WI38 (cell line): Measurements from ENCODE around the gene DCDC2C.

Experiments
- H3K4me3 ChIP-seq: 2 replicates; pipeline ENCODE4 v1.5.1; 2011; ENCODE audit warnings: low read depth, mild to moderate bottlenecking, control low read depth, low read length
- TF ChIP-seq, protein P1 (sequence below): IDR thresholded peaks from 2 replicates; pipeline ENCODE4 v1.5.1; 2012; ENCODE audit warnings: low read depth, mild to moderate bottlenecking, control low read depth, low read length

DCDC2C gene

DNA sequence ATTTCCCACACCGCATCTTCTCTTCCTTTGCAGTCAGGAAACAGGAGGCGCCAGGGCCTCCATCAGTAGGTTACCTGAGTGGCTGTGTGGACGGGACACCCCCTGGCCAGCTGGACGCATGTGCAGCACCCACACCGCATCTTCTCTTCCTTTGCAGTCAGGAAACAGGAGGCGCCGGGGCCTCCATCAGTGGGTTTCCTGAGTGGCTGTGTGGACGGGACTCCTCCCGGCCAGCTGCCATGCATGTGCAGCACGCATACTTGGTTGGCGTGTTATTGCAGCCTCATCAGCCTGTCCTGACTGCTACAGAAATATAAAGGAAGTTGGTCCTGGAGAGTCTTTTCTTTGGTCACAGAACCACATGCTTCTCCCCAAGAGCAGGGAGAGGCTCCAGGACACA lies 74.6 kb downstream of the DCDC2C start:
- TF ChIP-seq, protein P1, sequence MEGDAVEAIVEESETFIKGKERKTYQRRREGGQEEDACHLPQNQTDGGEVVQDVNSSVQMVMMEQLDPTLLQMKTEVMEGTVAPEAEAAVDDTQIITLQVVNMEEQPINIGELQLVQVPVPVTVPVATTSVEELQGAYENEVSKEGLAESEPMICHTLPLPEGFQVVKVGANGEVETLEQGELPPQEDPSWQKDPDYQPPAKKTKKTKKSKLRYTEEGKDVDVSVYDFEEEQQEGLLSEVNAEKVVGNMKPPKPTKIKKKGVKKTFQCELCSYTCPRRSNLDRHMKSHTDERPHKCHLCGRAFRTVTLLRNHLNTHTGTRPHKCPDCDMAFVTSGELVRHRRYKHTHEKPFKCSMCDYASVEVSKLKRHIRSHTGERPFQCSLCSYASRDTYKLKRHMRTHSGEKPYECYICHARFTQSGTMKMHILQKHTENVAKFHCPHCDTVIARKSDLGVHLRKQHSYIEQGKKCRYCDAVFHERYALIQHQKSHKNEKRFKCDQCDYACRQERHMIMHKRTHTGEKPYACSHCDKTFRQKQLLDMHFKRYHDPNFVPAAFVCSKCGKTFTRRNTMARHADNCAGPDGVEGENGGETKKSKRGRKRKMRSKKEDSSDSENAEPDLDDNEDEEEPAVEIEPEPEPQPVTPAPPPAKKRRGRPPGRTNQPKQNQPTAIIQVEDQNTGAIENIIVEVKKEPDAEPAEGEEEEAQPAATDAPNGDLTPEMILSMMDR = no peak
- no peak overlapping the region for H3K4me3 ChIP-seq

DNA sequence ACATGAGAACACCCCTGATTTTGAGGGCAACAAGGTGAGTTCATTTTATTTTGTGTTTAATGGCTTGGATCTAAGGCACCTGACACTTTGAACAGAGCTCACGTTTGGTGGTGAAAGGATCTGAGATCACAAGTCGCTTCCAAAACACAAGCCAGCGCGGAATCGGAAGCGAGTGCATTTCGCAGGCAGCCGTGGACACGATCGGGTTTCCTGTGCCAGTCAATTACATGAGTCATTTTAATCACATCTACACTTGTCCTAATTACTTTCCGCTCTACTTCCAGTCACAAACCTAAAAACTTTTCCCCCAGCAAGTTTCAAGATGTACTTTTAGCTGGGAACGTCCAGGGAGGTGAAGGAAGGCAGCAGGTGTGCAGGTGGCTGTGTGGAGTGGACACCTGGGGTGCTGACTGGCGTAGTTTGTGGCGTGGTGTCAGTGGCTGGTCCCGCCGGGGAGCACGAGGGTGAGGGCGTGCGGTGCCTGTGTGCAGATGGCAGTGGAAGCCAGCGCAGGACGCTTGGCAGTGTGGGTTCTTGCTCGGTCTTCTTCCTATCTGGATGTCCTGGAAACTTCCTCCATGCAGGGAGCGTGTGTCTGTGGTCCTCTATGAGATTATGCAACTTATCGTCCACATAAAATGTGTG lies 75.6 kb downstream of the DCDC2C start:
- TF ChIP-seq, protein P1 = no peak
- H3K4me3 ChIP-seq = no peak overlapping the region

DNA sequence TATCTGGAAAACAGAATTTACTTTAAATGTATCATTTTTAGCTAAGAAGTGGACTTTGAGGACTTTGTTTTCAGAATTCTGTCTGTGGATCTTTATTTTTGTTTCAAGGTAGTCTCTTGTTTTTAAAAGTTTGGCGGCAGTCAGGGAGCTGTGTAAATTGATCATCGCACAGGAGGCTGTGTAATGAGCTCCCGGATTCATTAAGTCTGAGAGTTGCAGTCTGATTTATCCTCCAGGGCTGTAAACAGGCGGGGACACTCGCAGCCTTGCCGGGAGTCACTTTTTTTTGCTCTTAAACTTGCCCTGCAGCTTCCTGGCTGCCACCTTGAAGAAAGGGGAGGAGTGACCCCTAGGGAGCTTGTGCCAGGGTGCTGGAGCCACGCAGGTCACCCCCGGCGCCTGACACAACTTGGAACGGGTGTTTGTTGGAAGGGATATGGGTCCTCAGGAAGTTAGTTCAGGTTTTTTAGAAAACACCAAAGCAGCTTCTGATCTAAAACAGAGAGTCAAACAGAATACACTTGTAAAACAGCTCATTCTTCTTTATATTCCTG lies 76.2 kb downstream of the DCDC2C start:
- TF ChIP-seq, protein P1 = no peak
- no peak overlapping the region for H3K4me3 ChIP-seq

DNA sequence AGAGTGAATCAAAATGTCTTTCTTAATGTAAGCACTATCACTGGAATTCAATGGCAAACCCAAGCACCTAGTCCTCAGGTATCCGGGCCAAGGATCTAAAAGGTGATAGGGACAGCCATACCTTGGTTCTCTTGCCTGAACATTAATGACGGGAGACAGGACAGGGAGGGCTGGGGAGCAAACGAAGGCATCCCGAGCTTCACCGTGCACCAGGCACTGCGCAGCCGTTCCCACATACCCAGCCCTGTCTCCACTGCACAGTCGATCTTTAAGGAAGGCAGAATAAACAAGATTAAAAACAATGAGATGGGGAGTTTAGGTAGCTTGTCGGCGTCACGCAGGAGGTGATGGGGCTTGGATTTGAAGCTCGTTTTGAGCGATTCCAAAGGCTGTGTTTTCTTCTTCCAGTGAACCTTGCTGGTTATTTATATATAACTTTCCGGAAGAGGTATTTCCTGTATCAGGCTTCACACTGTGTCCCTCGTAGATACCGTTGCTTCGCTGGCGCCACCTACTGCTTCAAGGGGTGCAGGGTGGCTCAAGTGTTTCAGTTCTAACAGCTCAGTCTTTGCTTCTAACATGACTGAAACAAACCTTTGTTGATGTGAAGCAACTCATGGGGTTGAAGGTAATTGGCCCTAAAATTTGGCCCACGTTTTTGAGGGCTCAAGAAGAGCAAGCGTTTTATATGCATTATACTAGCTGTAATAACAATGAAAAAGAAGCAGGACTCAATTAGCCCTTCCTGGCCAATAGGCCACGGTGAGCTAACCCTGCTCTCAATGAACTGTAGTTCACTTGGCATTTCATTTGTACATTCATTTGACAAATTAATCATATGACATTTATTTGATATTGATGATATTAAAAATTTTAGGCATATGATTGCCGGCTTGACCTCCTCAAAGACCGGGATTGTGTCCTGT lies 77.4 kb downstream of the DCDC2C start:
- H3K4me3 ChIP-seq = 0 out of 2 replicates have a peak overlapping the region, but pooled peaks have one; percentile 10
- TF ChIP-seq, protein P1 = peak; percentile 66

DNA sequence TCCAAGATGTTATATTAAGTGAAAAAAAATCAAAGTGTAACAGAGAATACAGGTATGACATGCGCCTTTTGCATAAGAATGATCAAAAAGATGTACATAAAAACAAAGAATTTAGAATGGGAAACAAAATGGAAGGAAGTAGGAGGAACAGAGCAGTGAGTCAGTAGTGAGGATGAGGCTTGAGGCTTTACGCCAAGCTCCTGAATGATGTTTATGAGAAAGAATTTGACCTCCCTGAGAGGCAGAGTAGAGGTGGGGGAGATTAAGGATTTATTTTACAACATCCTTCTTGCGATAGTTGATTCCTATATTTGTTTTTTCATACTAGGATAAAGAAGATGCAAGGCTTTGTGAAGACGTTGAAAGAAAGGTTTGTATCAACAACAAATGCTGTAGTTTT lies 81.4 kb downstream of the DCDC2C start:
- TF ChIP-seq, protein P1 = no peak
- no peak overlapping the region for H3K4me3 ChIP-seq

DNA sequence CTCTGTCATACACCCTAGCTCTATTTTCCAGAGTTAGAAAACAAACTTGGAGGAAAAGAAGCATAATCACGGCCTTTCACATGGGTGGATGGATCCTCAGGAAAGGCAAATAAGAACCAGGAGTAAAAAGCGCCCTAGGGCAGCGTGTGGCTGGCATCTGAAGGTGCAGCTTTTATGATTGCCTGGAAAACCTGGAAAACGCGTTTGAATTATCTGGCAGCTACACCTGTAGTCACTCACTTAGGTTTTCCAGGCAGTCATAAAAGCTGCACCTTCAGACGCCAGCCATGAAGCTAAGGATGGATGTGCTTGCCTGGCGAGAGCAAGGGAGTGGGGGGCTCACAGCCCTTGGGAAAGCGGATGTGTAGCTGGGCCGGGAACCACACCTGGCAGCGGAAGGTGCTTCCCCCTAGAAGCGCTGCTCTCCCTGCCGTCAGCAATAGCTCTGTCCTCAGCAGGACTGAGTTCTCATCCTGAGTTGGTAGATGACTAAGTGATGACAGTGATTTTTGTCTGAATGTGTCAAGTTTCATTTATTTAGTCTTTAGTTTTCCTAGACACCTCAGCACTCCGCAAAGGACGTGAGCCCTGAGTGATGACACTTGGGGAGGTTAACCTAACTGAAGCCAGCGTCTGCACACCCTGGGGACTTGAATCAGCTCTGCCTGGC lies 82.0 kb downstream of the DCDC2C start:
- no peak overlapping the region for H3K4me3 ChIP-seq
- TF ChIP-seq, protein P1 = no peak
